ENCODE measurements around the gene NSMF. TPM values are rescaled to one million over a fixed set of nuclear protein-coding genes. Genes with fewer than 3 reads are reported as not detected.
"Not testable (repeated sequence)": the region's sequence is repeated elsewhere in the genome, so short reads cannot be mapped to it uniquely, and the experiment has no call there.

The NSMF gene
- polyA plus RNA-seq, 1 experiment = 35.7 TPM

DNA sequence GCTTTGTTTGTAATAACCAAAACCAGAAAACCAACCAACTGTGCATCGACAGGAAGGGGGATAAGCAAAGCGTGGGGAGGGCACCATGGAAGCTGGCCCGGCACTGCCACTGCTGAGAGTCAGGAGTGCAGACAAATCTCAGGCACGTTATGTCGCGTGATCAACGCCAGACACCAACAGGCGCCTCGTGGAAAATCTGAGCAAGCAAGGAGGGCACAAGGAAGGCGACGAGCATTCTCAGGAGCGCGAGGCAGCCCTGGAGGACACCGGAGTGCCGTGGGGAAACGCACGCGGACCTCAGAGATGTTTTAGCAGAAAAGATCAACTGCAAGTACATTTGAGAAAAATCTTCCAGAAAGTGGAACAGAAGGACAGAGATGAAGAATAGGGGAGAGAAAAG lies 15.1 kb upstream of the NSMF start:
- H3K4me3 ChIP-seq (ENCODE audit: low read depth, low read length) = no peak overlapping the region
- CTCF ChIA-PET = no interaction called here
- no peaks in the 10 kb centered on the region for H3K36me3 ChIP-seq (ENCODE audit: control insufficient read depth, insufficient read depth, low read length)
- POLR2A ChIA-PET = no interaction called here
- no peaks in the 10 kb centered on the region for H3K27me3 ChIP-seq (ENCODE audit: control insufficient read depth, insufficient read depth, low read length)
- TF ChIP-seq, protein P1, sequence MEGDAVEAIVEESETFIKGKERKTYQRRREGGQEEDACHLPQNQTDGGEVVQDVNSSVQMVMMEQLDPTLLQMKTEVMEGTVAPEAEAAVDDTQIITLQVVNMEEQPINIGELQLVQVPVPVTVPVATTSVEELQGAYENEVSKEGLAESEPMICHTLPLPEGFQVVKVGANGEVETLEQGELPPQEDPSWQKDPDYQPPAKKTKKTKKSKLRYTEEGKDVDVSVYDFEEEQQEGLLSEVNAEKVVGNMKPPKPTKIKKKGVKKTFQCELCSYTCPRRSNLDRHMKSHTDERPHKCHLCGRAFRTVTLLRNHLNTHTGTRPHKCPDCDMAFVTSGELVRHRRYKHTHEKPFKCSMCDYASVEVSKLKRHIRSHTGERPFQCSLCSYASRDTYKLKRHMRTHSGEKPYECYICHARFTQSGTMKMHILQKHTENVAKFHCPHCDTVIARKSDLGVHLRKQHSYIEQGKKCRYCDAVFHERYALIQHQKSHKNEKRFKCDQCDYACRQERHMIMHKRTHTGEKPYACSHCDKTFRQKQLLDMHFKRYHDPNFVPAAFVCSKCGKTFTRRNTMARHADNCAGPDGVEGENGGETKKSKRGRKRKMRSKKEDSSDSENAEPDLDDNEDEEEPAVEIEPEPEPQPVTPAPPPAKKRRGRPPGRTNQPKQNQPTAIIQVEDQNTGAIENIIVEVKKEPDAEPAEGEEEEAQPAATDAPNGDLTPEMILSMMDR (IDR thresholded peaks at IDR 0.05; ENCODE audit: insufficient read depth, low read depth, low read length) = no peak
- DNase-seq (ENCODE audit: low read depth) = no peak

DNA sequence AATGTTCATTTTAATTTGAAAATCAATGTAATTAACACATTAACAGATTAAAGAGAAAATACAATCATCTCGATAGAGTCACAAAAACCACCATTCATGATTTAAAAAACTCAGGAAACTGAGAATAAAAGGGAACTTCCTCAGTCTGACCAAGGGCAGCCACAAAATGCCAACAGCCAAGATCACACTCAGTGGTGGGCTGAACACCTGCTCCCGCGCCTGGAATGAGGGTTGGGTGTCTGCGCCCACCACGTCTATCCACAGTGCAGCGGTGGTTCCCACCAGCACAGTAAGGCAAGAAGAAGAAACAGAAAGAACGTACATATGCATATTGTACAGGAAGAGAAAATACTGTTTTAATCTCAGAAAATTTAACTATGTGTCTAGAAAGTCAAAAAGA lies 11.7 kb upstream of the NSMF start:
- Histone ChIP-seq H3K27me3 (ENCODE audit: control insufficient read depth, insufficient read depth, low read length) (no peaks in the 10 kb centered on the region), H3K4me3 (ENCODE audit: low read depth, low read length) (no peak overlapping the region), H3K36me3 (ENCODE audit: control insufficient read depth, insufficient read depth, low read length) (no peaks in the 10 kb centered on the region)
- TF ChIP-seq, protein P1 (IDR thresholded peaks at IDR 0.05; ENCODE audit: insufficient read depth, low read depth, low read length) = no peak
- ChIA-PET CTCF (no interaction called here), POLR2A (interaction anchor here (0.7 kb wide), 1 partner anchor 48 kb away, joined by 3 read pairs; the partner anchor contains the start of gene EXD3)
- DNase-seq (ENCODE audit: low read depth) = no peak

DNA sequence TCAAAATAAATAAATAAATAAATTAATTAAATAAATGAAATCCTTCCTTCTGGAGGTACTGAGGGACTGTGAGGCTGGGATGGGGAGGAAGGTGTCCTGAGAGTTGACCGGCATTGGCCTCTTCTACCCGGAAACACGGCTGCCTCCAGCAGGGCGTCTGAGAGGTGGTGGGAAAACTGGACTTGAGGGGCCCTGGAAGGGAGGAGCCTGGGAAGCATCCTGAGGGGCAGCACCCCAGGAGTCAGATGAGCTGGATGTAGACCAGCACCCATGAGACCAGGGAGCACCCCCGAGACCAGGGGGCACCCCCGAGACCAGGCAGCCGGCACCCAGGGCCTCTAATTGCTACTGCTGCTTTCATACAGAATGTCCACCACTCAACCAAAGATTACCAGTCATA lies 8.8 kb upstream of the NSMF start:
- no peak overlapping the region for H3K4me3 ChIP-seq (ENCODE audit: low read depth, low read length)
- H3K36me3 ChIP-seq (ENCODE audit: control insufficient read depth, insufficient read depth, low read length) = no peaks in the 10 kb centered on the region
- no peak for DNase-seq (ENCODE audit: low read depth)
- POLR2A ChIA-PET = no interaction called here
- TF ChIP-seq, protein P1 (IDR thresholded peaks at IDR 0.05; ENCODE audit: insufficient read depth, low read depth, low read length) = no peak
- no peaks in the 10 kb centered on the region for H3K27me3 ChIP-seq (ENCODE audit: control insufficient read depth, insufficient read depth, low read length)
- CTCF ChIA-PET = interaction anchor here (0.6 kb wide), 2 partner anchors 27 to 166 kb away, joined by 3 read pairs; no protein-coding TSS in a partner anchor

DNA sequence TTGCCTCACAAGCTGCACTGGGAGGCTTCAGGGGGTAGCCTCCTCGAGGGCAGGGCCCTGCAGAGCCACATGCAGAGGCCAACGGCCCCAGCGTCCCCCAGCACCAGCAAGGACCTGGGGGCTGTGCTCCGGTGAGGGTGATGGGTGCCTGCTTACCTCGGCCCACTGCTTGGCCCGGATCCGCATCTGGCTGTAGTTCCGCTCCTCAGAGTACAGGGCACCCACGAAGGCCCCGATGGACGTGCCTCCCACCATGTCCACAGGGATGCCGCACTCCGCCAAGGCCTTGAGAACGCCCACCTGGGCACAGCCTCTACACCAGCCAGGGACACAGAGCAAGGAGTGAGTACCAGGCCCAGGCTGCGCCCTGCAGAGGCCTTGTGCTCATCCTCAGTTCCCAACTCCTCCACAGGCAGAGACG lies 8.0 kb upstream of the NSMF start:
- POLR2A ChIA-PET = no interaction called here
- DNase-seq (ENCODE audit: low read depth) = no peak
- TF ChIP-seq, protein P1 (IDR thresholded peaks at IDR 0.05; ENCODE audit: insufficient read depth, low read depth, low read length) = no peak
- Histone ChIP-seq H3K36me3 (ENCODE audit: control insufficient read depth, insufficient read depth, low read length) (no peaks in the 10 kb centered on the region), H3K27me3 (ENCODE audit: control insufficient read depth, insufficient read depth, low read length) (no peaks in the 10 kb centered on the region), H3K4me3 (ENCODE audit: low read depth, low read length) (no peak overlapping the region)
- CTCF ChIA-PET = no interaction called here

DNA sequence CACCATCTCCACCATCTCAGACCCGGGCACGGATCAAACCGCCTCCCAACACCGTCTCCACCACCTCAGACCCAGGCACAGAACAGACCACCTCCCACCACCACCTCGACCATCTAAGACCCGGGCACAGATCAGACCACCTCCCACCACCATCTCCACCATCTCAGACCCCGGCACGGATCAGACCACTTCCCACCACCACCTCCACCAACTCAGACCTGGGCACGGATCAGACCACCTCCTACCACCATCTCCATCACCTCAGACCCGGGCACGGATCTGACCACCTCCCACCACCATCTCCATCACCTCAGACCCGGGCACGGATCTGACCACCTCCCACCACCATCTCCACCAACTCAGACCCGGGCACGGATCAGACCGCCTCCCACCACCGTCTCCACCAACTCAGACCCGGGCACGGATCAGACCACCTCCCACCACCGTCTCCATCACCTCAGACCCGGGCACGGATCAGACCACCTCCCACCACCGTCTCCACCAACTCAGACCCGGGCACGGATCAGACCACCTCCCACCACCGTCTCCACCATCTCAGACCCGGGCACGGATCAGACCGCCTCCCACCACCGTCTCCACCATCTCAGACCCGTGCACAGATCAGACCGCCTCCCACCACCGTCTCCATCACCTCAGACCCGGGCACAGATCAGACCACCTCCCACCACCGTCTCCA lies 7.4 kb upstream of the NSMF start:
- POLR2A ChIA-PET; H3K27me3 ChIP-seq (ENCODE audit: control insufficient read depth, insufficient read depth, low read length); H3K4me3 ChIP-seq (ENCODE audit: low read depth, low read length); DNase-seq (ENCODE audit: low read depth); CTCF ChIA-PET; H3K36me3 ChIP-seq (ENCODE audit: control insufficient read depth, insufficient read depth, low read length): not testable (repeated sequence)
